GM12892 (cell line): ENCODE results near the gene GRID1.

Experiments used
- POLR2A ChIP-seq: IDR thresholded peaks from 2 replicates; pipeline ENCODE4 v1.6.1; 2011; ENCODE audit warnings: low read depth, low read length, control low read depth
- POLR2AphosphoS5 ChIP-seq: IDR thresholded peaks from 2 replicates; pipeline ENCODE4 v1.6.1; 2011; ENCODE audit warnings: low read depth, low read length, control low read depth

GRCh38 chr10:86258941-86259340 lies 107.7 kb downstream of the GRID1 start:
- TF ChIP-seq POLR2A (no peak), POLR2AphosphoS5 (no peak)
